Upper lobe of left lung (tissue), 4 donors: ENCODE results near the gene CALB2.

ENCODE experiments used
- POLR2AphosphoS5 ChIP-seq, 2 donors: sonication (generic); formaldehyde crosslinking; IDR thresholded peaks; one replicate each; pipeline ENCODE4 v1.5.1; 2017; ENCODE audit warnings: antibody characterized with exemption in 2 of 2
- TF ChIP-seq, protein P1 (sequence below), 6 experiments: fragments of 450-650 bp in 4 of 6; fragments of 200-600 bp in 2 of 6; sonication (generic) in 2 of 6; IDR thresholded peaks; one replicate each; pipeline ENCODE4 v1.5.1; 2016 to 2019; ENCODE audit warnings: antibody characterized with exemption in 6 of 6

DNA sequence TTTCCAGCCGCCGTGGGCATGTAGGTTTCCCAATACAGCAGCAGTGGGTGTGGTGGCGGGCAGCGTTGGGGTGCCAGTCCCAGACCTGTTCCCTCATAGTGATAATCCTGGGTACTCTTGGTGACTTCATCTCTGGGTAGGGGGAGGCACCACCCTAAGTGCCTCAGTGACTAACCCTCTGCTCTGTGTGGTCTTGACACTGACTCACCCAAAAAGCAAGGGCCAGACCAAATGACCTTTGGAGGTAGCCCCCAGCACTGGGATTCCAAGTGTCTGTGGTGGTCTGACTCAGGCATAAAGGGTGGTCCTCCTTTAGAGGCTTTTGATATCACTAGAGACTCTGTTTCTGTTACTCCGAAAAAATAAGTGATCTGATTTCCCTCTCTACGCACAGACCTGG lies 908 bp downstream of the CALB2 start:
- TF ChIP-seq, protein P1, sequence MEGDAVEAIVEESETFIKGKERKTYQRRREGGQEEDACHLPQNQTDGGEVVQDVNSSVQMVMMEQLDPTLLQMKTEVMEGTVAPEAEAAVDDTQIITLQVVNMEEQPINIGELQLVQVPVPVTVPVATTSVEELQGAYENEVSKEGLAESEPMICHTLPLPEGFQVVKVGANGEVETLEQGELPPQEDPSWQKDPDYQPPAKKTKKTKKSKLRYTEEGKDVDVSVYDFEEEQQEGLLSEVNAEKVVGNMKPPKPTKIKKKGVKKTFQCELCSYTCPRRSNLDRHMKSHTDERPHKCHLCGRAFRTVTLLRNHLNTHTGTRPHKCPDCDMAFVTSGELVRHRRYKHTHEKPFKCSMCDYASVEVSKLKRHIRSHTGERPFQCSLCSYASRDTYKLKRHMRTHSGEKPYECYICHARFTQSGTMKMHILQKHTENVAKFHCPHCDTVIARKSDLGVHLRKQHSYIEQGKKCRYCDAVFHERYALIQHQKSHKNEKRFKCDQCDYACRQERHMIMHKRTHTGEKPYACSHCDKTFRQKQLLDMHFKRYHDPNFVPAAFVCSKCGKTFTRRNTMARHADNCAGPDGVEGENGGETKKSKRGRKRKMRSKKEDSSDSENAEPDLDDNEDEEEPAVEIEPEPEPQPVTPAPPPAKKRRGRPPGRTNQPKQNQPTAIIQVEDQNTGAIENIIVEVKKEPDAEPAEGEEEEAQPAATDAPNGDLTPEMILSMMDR (IDR thresholded peaks at IDR 0.05), result no peak
- no peak for TF ChIP-seq POLR2AphosphoS5 (IDR thresholded peaks at IDR 0.05)
